Mesenchymal stem cell (in vitro differentiated cells and primary cell): Measurements from ENCODE around the gene TALDO1.

Experiments used
- DNase-seq: peaks from one replicate; pipeline ENCODE4 v3.0.0-alpha.2; 2013
- H2AFZ ChIP-seq: one replicate; pipeline ENCODE4 v1.6.1; 2013; ENCODE audit warnings: low read depth, mild to moderate bottlenecking, control low read depth, inconsistent platforms, low read length, moderate library complexity
- H2AK5ac ChIP-seq: 2 replicates; pipeline ENCODE4 v1.6.1; 2013; ENCODE audit warnings: low read length, moderate library complexity, mild to moderate bottlenecking, inconsistent platforms; ENCODE audit not compliant: severe bottlenecking
- H2BK120ac ChIP-seq: one replicate; pipeline ENCODE4 v1.6.1; 2013; ENCODE audit warnings: low read depth, mild to moderate bottlenecking, inconsistent platforms, low read length, moderate library complexity
- H2BK12ac ChIP-seq, 2 experiments: one replicate each; pipeline ENCODE4 v1.6.1; 2013; ENCODE audit warnings: inconsistent platforms in 2 of 2, low read length in 2 of 2, mild to moderate bottlenecking in 2 of 2, moderate library complexity in 2 of 2, control low read depth in 1 of 2
- H2BK15ac ChIP-seq: one replicate; pipeline ENCODE4 v1.6.1; 2013; ENCODE audit warnings: mild to moderate bottlenecking, low read depth, inconsistent platforms; ENCODE audit not compliant: poor library complexity, severe bottlenecking
- H2BK5ac ChIP-seq: 2 replicates; pipeline ENCODE4 v1.6.1; 2013; ENCODE audit warnings: low read depth, mild to moderate bottlenecking, low read length, control low read depth, inconsistent platforms; ENCODE audit not compliant: poor library complexity, severe bottlenecking
- H3K14ac ChIP-seq, 2 experiments: one replicate each; pipeline ENCODE4 v1.6.1; 2013; ENCODE audit warnings: inconsistent platforms in 2 of 2, low read length in 2 of 2, control low read depth in 1 of 2, mild to moderate bottlenecking in 1 of 2, moderate library complexity in 1 of 2
- H3K18ac ChIP-seq, 2 experiments: one replicate each; pipeline ENCODE4 v1.6.1; 2013; ENCODE audit warnings: inconsistent platforms in 2 of 2, low read length in 2 of 2, control low read depth in 1 of 2, low read depth in 1 of 2, mild to moderate bottlenecking in 1 of 2
- H3K23ac ChIP-seq, 2 experiments: one replicate each; pipeline ENCODE4 v1.6.1; 2013; ENCODE audit warnings: inconsistent platforms in 2 of 2, low read length in 2 of 2, mild to moderate bottlenecking in 2 of 2, moderate library complexity in 2 of 2, control low read depth in 1 of 2
- H3K27ac ChIP-seq: 2 replicates; pipeline ENCODE4 v1.5.1; 2013; ENCODE audit warnings: mild to moderate bottlenecking, moderate library complexity, low read length, control low read depth, inconsistent platforms; ENCODE audit not compliant: poor library complexity, severe bottlenecking
- H3K27me3 ChIP-seq, 2 experiments: 2 replicates each; pipeline versions ENCODE4 v1.6.1 to v1.7.0; 2013; ENCODE audit warnings: low read length in 2 of 2, mild to moderate bottlenecking in 2 of 2, moderate library complexity in 2 of 2, control low read depth in 1 of 2, inconsistent platforms in 1 of 2; ENCODE audit not compliant: control insufficient read depth in 1 of 2, insufficient read depth in 1 of 2
- H3K36me3 ChIP-seq, 2 experiments: 2 replicates each; pipeline versions ENCODE4 v1.6.1 to v1.7.0; 2013; ENCODE audit warnings: low read length in 2 of 2, control low read depth in 1 of 2, inconsistent platforms in 1 of 2, low read depth in 1 of 2, mild to moderate bottlenecking in 1 of 2; ENCODE audit not compliant: insufficient read depth in 2 of 2, control insufficient read depth in 1 of 2
- H3K4ac ChIP-seq, 2 experiments: one replicate each; pipeline ENCODE4 v1.6.1; 2013; ENCODE audit warnings: inconsistent platforms in 2 of 2, low read length in 2 of 2, mild to moderate bottlenecking in 2 of 2, moderate library complexity in 2 of 2, control low read depth in 1 of 2, low read depth in 1 of 2
- H3K4me1 ChIP-seq: 2 replicates; pipeline ENCODE4 v1.6.1; 2013; ENCODE audit warnings: low read depth, low read length, control low read depth; ENCODE audit not compliant: control insufficient read depth, insufficient read depth
- H3K4me2 ChIP-seq: 2 replicates; pipeline ENCODE4 v1.6.1; 2013; ENCODE audit warnings: low read length, mild to moderate bottlenecking, inconsistent platforms; ENCODE audit not compliant: poor library complexity, severe bottlenecking
- H3K4me3 ChIP-seq, 2 experiments: 2 replicates each; pipeline versions ENCODE4 v1.5.1 to v1.7.0; 2013; ENCODE audit warnings: low read length in 2 of 2, mild to moderate bottlenecking in 2 of 2, control low read depth in 1 of 2, low read depth in 1 of 2; ENCODE audit not compliant: insufficient read depth in 1 of 2
- H3K79me1 ChIP-seq: replicated peaks from 2 replicates; pipeline ENCODE4 v1.6.1; 2013; ENCODE audit warnings: mild to moderate bottlenecking, control low read depth, low read length, inconsistent platforms; ENCODE audit not compliant: poor library complexity, severe bottlenecking
- H3K9ac ChIP-seq: 2 replicates; pipeline ENCODE4 v1.7.0; 2013; ENCODE audit warnings: mild to moderate bottlenecking, low read length, moderate library complexity
- H3K9me3 ChIP-seq: 2 replicates; pipeline ENCODE4 v1.7.0; 2013; ENCODE audit warnings: mild to moderate bottlenecking, low read length; ENCODE audit not compliant: control insufficient read depth
- H4K8ac ChIP-seq: one replicate; pipeline ENCODE4 v1.6.1; 2013; ENCODE audit warnings: inconsistent platforms, mild to moderate bottlenecking, low read length, moderate library complexity
- H4K91ac ChIP-seq: one replicate; pipeline ENCODE4 v1.6.1; 2013; ENCODE audit warnings: mild to moderate bottlenecking, low read length, inconsistent platforms
- WGBS: methylation state at CpG from one replicate; pipeline ENCODE4 v1.1.7; 2013; ENCODE audit warnings: mixed read lengths; 5-methylcytosine and 5-hydroxymethylcytosine counted together

Gene TALDO1

GRCh38 chr11:796565-797295, 49.5 kb downstream of the TALDO1 start:
- WGBS: 47% methylated on average over 18 of the region's 18 CpGs
- Histone ChIP-seq H2BK5ac (peak overlapping the region; percentile 38), H3K4me2 (peak overlapping the region; percentile 90), H2AK5ac (peak overlapping the region; percentile 37), H3K18ac (peak overlapping the region; percentile 40 to 94), H3K23ac (peak overlapping the region in 1 of 2 experiments; percentile 75), H2AFZ (no peak overlapping the region), H3K9me3 (no peaks in the 10 kb centered on the region), H3K4me3 (peak overlapping the region; percentile 85 to 89), H3K36me3 (peaks cover 47 to 62% of the 10 kb centered on the region in 2 experiments), H2BK120ac (peak overlapping the region; percentile 36), H2BK12ac (peak overlapping the region; percentile 22 to 85), H3K27me3 (no peaks in the 10 kb centered on the region), H3K4me1 (peaks cover 33% of the 10 kb centered on the region), H3K9ac (peak overlapping the region; percentile 90), H4K8ac (peak overlapping the region; percentile 3), H2BK15ac (peak overlapping the region; percentile 55), H3K4ac (peak overlapping the region; percentile 42 to 69), H3K14ac (peak overlapping the region in 1 of 2 experiments; percentile 30), H4K91ac (peak overlapping the region; percentile 5), H3K27ac (peak overlapping the region; percentile 79), H3K79me1 (peaks cover 17% of the 10 kb centered on the region)
- DNase-seq: no peak

GRCh38 chr11:797296-798092, 50.2 kb downstream of the TALDO1 start:
- Histone ChIP-seq H2BK120ac (no peak overlapping the region), H2BK15ac (no peak overlapping the region), H3K9me3 (no peaks in the 10 kb centered on the region), H2AK5ac (no peak overlapping the region), H3K23ac (peak overlapping the region in 1 of 2 experiments; percentile 34), H3K4me2 (peak overlapping the region; percentile 90), H3K79me1 (peaks cover 18% of the 10 kb centered on the region), H3K18ac (peak overlapping the region; percentile 67 to 94), H4K91ac (peak overlapping the region; percentile 89), H3K27me3 (no peaks in the 10 kb centered on the region), H3K27ac (peak overlapping the region; percentile 79), H3K36me3 (peaks cover 49 to 62% of the 10 kb centered on the region in 2 experiments), H3K14ac (peak overlapping the region in 1 of 2 experiments; percentile 82), H2BK5ac (peak overlapping the region; percentile 33), H2AFZ (peak overlapping the region; percentile 60), H3K4me1 (peaks cover 33% of the 10 kb centered on the region), H3K9ac (peak overlapping the region; percentile 90), H2BK12ac (peak overlapping the region in 1 of 2 experiments; percentile 23), H3K4ac (peak overlapping the region; percentile 21 to 77), H4K8ac (peak overlapping the region; percentile 52), H3K4me3 (peak overlapping the region; percentile 85 to 89)
- 0% methylated on average over 37 of the region's 57 CpGs for WGBS
- peak; percentile 96 for DNase-seq

GRCh38 chr11:798093-798713, 50.9 kb downstream of the TALDO1 start, which contains the start of gene SLC25A22:
Gene SLC25A22, minus strand, starts transcription at chr11:798281. Its CDS starts 3,275 bp downstream, at chr11:795006.
- H2BK120ac ChIP-seq: no peak within 1 kb of the TSS
- H3K9ac ChIP-seq: peak within 1 kb of the TSS; percentile 90
- peak within 1 kb of the TSS; percentile 89 for H4K91ac ChIP-seq
- DNase-seq: peak; percentile 78
- H3K4ac ChIP-seq: peak within 1 kb of the TSS; percentile 21 to 77
- H3K79me1 ChIP-seq: peaks cover 19% of the 10 kb centered on the region
- peak within 1 kb of the TSS; percentile 52 for H4K8ac ChIP-seq
- peaks cover 34% of the 10 kb centered on the region for H3K4me1 ChIP-seq
- 10% methylated on average over 57 of the region's 69 CpGs for WGBS
- peak within 1 kb of the TSS in 1 of 2 experiments; percentile 82 for H3K14ac ChIP-seq
- peak within 1 kb of the TSS; percentile 60 for H2AFZ ChIP-seq
- peak within 1 kb of the TSS; percentile 67 to 94 for H3K18ac ChIP-seq
- H3K4me3 ChIP-seq: peak within 1 kb of the TSS; percentile 85 to 89
- no peak within 1 kb of the TSS for H2AK5ac ChIP-seq
- H2BK5ac ChIP-seq: peak within 1 kb of the TSS; percentile 33
- H2BK15ac ChIP-seq: no peak within 1 kb of the TSS
- peak within 1 kb of the TSS in 1 of 2 experiments; percentile 34 for H3K23ac ChIP-seq
- peak within 1 kb of the TSS; percentile 90 for H3K4me2 ChIP-seq
- H2BK12ac ChIP-seq: peak within 1 kb of the TSS in 1 of 2 experiments; percentile 85
- H3K9me3 ChIP-seq: no peaks in the 10 kb centered on the region
- H3K36me3 ChIP-seq: peaks cover 56 to 62% of the 10 kb centered on the region in 2 experiments
- peak within 1 kb of the TSS; percentile 79 for H3K27ac ChIP-seq
- no peaks in the 10 kb centered on the region for H3K27me3 ChIP-seq
